H1 (cell line): ENCODE data around the gene CHMP6. TPM values are rescaled to one million over a fixed set of nuclear protein-coding genes. Genes with fewer than 3 reads are reported as not detected.

ENCODE experiments used
- CTCF ChIA-PET: fragments of 300-600 bp; sonication (Branson Sonifier 250); formaldehyde crosslinking; loops from one replicate; lab custom pipeline; 2021; ENCODE audit not compliant: partially characterized antibody; lab: Charles Lee
- POLR2A ChIA-PET: fragments of 300-600 bp; sonication (Branson Sonifier 250); formaldehyde crosslinking; loops from one replicate; lab custom pipeline; 2021; ENCODE audit warnings: inconsistent platforms; ENCODE audit not compliant: partially characterized antibody; lab: Charles Lee
- DNase-seq, 2 experiments: peaks; one replicate each; pipeline versions ENCODE4 v3.0.0 to v3.0.0-alpha.2; 2010 to 2022; ENCODE audit warnings: low spot score in 2 of 2, low read depth in 1 of 2, mixed read lengths in 1 of 2
- FAIRE-seq: peaks from 2 replicates; lab custom pipeline; 2011; peaks lifted over from hg19 to GRCh38; lab: Jason Lieb, UNC
- H2AFZ ChIP-seq: 2 replicates; pipeline ENCODE4 v1.8.1; 2012; ENCODE audit warnings: low read length, inconsistent platforms
- H2AK5ac ChIP-seq: 2 replicates; pipeline ENCODE4 v1.6.1; 2013; ENCODE audit warnings: low read depth, low read length
- H2BK120ac ChIP-seq: replicated peaks from 2 replicates; pipeline ENCODE3; 2013; ENCODE audit warnings: low read depth, low read length, inconsistent platforms
- H2BK12ac ChIP-seq: 2 replicates; pipeline ENCODE4 v1.6.1; 2013; ENCODE audit warnings: low read depth, low read length
- H2BK15ac ChIP-seq: 2 replicates; pipeline ENCODE4 v1.6.1; 2013; ENCODE audit warnings: low read length
- H2BK20ac ChIP-seq: 2 replicates; pipeline ENCODE4 v1.6.1; 2013; ENCODE audit warnings: low read length
- H2BK5ac ChIP-seq: 2 replicates; pipeline ENCODE4 v1.6.1; 2013; ENCODE audit warnings: low read depth, low read length
- H3K14ac ChIP-seq: 2 replicates; pipeline ENCODE4 v1.6.1; 2013; ENCODE audit warnings: inconsistent platforms; ENCODE audit not compliant: insufficient read length
- H3K18ac ChIP-seq: 2 replicates; pipeline ENCODE4 v1.6.1; 2013; ENCODE audit warnings: low read length; ENCODE audit errors: extremely low read depth
- H3K23ac ChIP-seq: 2 replicates; pipeline ENCODE4 v1.6.1; 2013; ENCODE audit warnings: inconsistent platforms; ENCODE audit not compliant: insufficient read length
- H3K23me2 ChIP-seq: 2 replicates; pipeline ENCODE4 v1.6.1; 2013; ENCODE audit warnings: low read depth, low read length
- H3K27ac ChIP-seq: 2 replicates; pipeline ENCODE4 v1.6.1; 2011; ENCODE audit warnings: low read depth, low read length, inconsistent platforms
- H3K27me3 ChIP-seq, 4 experiments: replicated peaks in 1 of 4; 1 replicate in 1 of 4; 2 replicates in 3 of 4; pipeline versions ENCODE4 v1.6.1 to v1.8.1; 2011 to 2013; ENCODE audit warnings: low read length in 3 of 4, mild to moderate bottlenecking in 3 of 4, inconsistent platforms in 2 of 4, mixed read lengths in 2 of 4, moderate library complexity in 1 of 4; ENCODE audit not compliant: control insufficient read depth in 3 of 4, insufficient read depth in 3 of 4; ENCODE audit errors: extremely low read depth in 1 of 4
- H3K36me3 ChIP-seq, 4 experiments: 2 replicates each; pipeline versions ENCODE4 v1.6.1 to v1.8.1; 2011 to 2013; ENCODE audit warnings: mild to moderate bottlenecking in 4 of 4, low read length in 3 of 4, moderate library complexity in 2 of 4, control low read depth in 1 of 4, inconsistent platforms in 1 of 4; ENCODE audit not compliant: insufficient read depth in 4 of 4, control insufficient read depth in 2 of 4
- H3K4ac ChIP-seq: replicated peaks from 2 replicates; pipeline ENCODE3; 2013; ENCODE audit warnings: low read length, low read depth, mixed read lengths, inconsistent platforms; ENCODE audit not compliant: insufficient read length
- H3K4me1 ChIP-seq, 4 experiments: replicated peaks in 1 of 4; 1 replicate in 1 of 4; 2 replicates in 3 of 4; pipeline versions ENCODE4 v1.6.1 to v1.8.1; 2011 to 2013; ENCODE audit warnings: low read length in 3 of 4, inconsistent platforms in 2 of 4, mixed read lengths in 1 of 4; ENCODE audit not compliant: insufficient read depth in 4 of 4, control insufficient read depth in 3 of 4
- H3K4me2 ChIP-seq, 2 experiments: 2 replicates each; pipeline versions ENCODE4 v1.6.1 to v1.8.1; 2011 to 2013; ENCODE audit warnings: low read depth in 2 of 2, low read length in 2 of 2, control low read depth in 1 of 2, inconsistent platforms in 1 of 2, mild to moderate bottlenecking in 1 of 2; ENCODE audit not compliant: insufficient read depth in 1 of 2
- H3K4me3 ChIP-seq, 4 experiments: fragments of 200-600, 300-600 bp in 1 of 4; sonication (generic), shearing (Covaris generic), sonication (Bioruptor Twin) in 1 of 4; 2 replicates each; pipeline versions ENCODE4 v1.5.1 to v1.8.1; 2011 to 2016; ENCODE audit warnings: low read length in 4 of 4, low read depth in 3 of 4, control low read depth in 2 of 4, inconsistent platforms in 2 of 4, mild to moderate bottlenecking in 2 of 4, mixed read lengths in 1 of 4, moderate library complexity in 1 of 4; ENCODE audit not compliant: insufficient read depth in 2 of 4; ENCODE audit errors: extremely low read depth in 1 of 4
- H3K56ac ChIP-seq: replicated peaks from 2 replicates; pipeline ENCODE3; 2013; ENCODE audit warnings: low read depth, mild to moderate bottlenecking, mixed read lengths, low read length, inconsistent platforms; ENCODE audit not compliant: insufficient read length
- H3K79me1 ChIP-seq: 2 replicates; pipeline ENCODE4 v1.6.1; 2013; ENCODE audit warnings: low read depth, low read length, control low read depth
- H3K79me2 ChIP-seq, 2 experiments: 2 replicates each; pipeline versions ENCODE4 v1.6.1 to v1.8.1; 2012 to 2013; ENCODE audit warnings: low read length in 2 of 2, mild to moderate bottlenecking in 2 of 2, inconsistent platforms in 1 of 2; ENCODE audit not compliant: insufficient read depth in 2 of 2, control insufficient read depth in 1 of 2
- H3K9ac ChIP-seq, 4 experiments: replicated peaks in 1 of 4; 1 replicate in 1 of 4; 2 replicates in 3 of 4; pipeline versions ENCODE4 v1.6.1 to v1.8.1; 2011 to 2013; ENCODE audit warnings: low read depth in 3 of 4, low read length in 3 of 4, control low read depth in 2 of 4, mild to moderate bottlenecking in 2 of 4, moderate library complexity in 2 of 4, inconsistent platforms in 1 of 4; ENCODE audit errors: extremely low read depth in 1 of 4
- H3K9me3 ChIP-seq, 2 experiments: 2 replicates each; pipeline versions ENCODE4 v1.6.1 to v1.8.1; 2012 to 2013; ENCODE audit warnings: mild to moderate bottlenecking in 2 of 2, moderate library complexity in 2 of 2, control low read depth in 1 of 2, inconsistent platforms in 1 of 2, low read depth in 1 of 2, low read length in 1 of 2, mixed read lengths in 1 of 2; ENCODE audit not compliant: insufficient read depth in 2 of 2
- H4K20me1 ChIP-seq, 2 experiments: replicated peaks in 1 of 2; 2 replicates each; pipeline versions ENCODE3 to v1.8.1; 2011 to 2013; ENCODE audit warnings: inconsistent platforms in 2 of 2, low read length in 2 of 2, mild to moderate bottlenecking in 1 of 2; ENCODE audit not compliant: insufficient read depth in 2 of 2, control insufficient read depth in 1 of 2
- H4K5ac ChIP-seq: 2 replicates; pipeline ENCODE4 v1.6.1; 2013; ENCODE audit warnings: low read length, low read depth, mixed read lengths, inconsistent platforms; ENCODE audit not compliant: insufficient read length
- H4K8ac ChIP-seq: 2 replicates; pipeline ENCODE4 v1.8.0; 2013; ENCODE audit warnings: mild to moderate bottlenecking, moderate library complexity, low read length, inconsistent platforms; ENCODE audit not compliant: insufficient read depth; ENCODE audit errors: extremely low read depth
- H4K91ac ChIP-seq: replicated peaks from 2 replicates; pipeline ENCODE3; 2013; ENCODE audit warnings: low read length, mixed read lengths, inconsistent platforms; ENCODE audit not compliant: insufficient read length
- CBX5 ChIP-seq: fragments of 300-800, 300-1000 bp; sonication (generic); IDR thresholded peaks from 2 replicates; pipeline ENCODE4 v1.7.1; 2016; ENCODE audit warnings: antibody characterized with exemption, low read length, low read depth
- CHD1 ChIP-seq: IDR thresholded peaks from 2 replicates; pipeline ENCODE4 v1.6.1; 2012; ENCODE audit warnings: low read depth, low read length, improper control_type of control experiment
- EGR1 ChIP-seq: IDR thresholded peaks from 2 replicates; pipeline ENCODE4 v1.6.1; 2011; ENCODE audit warnings: low read depth, low read length, borderline replicate concordance
- EP300 ChIP-seq, 2 experiments: IDR thresholded peaks; 1 replicate in 1 of 2; 2 replicates in 1 of 2; pipeline ENCODE4 v1.6.1; 2011 to 2012; ENCODE audit warnings: low read depth in 2 of 2, low read length in 2 of 2, mild to moderate bottlenecking in 2 of 2, borderline replicate concordance in 1 of 2, inconsistent platforms in 1 of 2, moderate library complexity in 1 of 2
- GABPA ChIP-seq: IDR thresholded peaks from 2 replicates; pipeline ENCODE4 v1.6.1; 2011; ENCODE audit warnings: mild to moderate bottlenecking, low read length, moderate library complexity, borderline replicate concordance; ENCODE audit not compliant: insufficient read depth
- JUN ChIP-seq: IDR thresholded peaks from 2 replicates; pipeline ENCODE4 v1.6.1; 2011; ENCODE audit warnings: low read depth, mild to moderate bottlenecking, improper control_type of control experiment, low read length
- JUND ChIP-seq: IDR thresholded peaks from 2 replicates; pipeline ENCODE4 v1.6.1; 2011; ENCODE audit warnings: mild to moderate bottlenecking, improper control_type of control experiment, low read length
- KDM4A ChIP-seq: IDR thresholded peaks from one replicate; pipeline ENCODE4 v1.7.1; 2012; ENCODE audit warnings: low read depth, mild to moderate bottlenecking, moderate library complexity, low read length, inconsistent platforms; ENCODE audit not compliant: severe bottlenecking
- PHF8 ChIP-seq: fragments of 200-600 bp; sonication (generic); conservative IDR thresholded peaks from 2 replicates; pipeline ENCODE4 v1.7.1; 2012; ENCODE audit warnings: low read depth, mild to moderate bottlenecking, inconsistent platforms, low read length, moderate library complexity
- SIRT6 ChIP-seq: IDR thresholded peaks from one replicate; pipeline ENCODE4 v1.7.1; 2012; ENCODE audit warnings: low read length, inconsistent platforms
- SP2 ChIP-seq: IDR thresholded peaks from 2 replicates; pipeline ENCODE4 v1.6.1; 2012; ENCODE audit warnings: mild to moderate bottlenecking, low read length, inconsistent platforms
- TAF1 ChIP-seq: IDR thresholded peaks from 2 replicates; pipeline ENCODE4 v1.6.1; 2011; ENCODE audit warnings: mild to moderate bottlenecking, low read depth, low read length
- WGBS, 2 experiments: shearing (Covaris generic) in 1 of 2; methylation state at CpG; one replicate each; pipeline versions ENCODE4 v1.1.6 to v1.1.7; 2013 to 2015; ENCODE audit warnings: low lambda C conversion rate in 2 of 2, mixed read lengths in 2 of 2, inconsistent platforms in 1 of 2, low coverage in 1 of 2, missing lambda C conversion rate in 1 of 2; ENCODE audit not compliant: insufficient replicate concordance in 2 of 2, insufficient coverage in 1 of 2, insufficient read length in 1 of 2; ENCODE audit errors: extremely low coverage in 1 of 2, missing lambda C conversion rate in 1 of 2; 5-methylcytosine and 5-hydroxymethylcytosine counted together
- polyA plus RNA-seq, 7 experiments: library from polyadenylated mRNA; depleted of rRNA in 3 of 7; stranded (reverse) in 5 of 7; unstranded in 2 of 7; fragments of >200 nt in 5 of 7; fragments of 200-250 nt in 2 of 7; gene quantifications; 1 replicate in 5 of 7; 2 replicates in 1 of 7; 4 replicates in 1 of 7; pipeline versions ENCODE4 v1.2.1 to v1.2.3, GENCODE V29; 2011 to 2013; ENCODE audit warnings: missing spikeins in 2 of 7, mixed read lengths in 2 of 7
- total RNA-seq: library from RNA; stranded (reverse); fragmentation: NEBNext Ultra II Directional; extraction: Animal tissue kit (Norgen Biotek cat#: 25700); gene quantifications from 2 replicates; pipeline ENCODE4 v1.2.1, GENCODE V29; 2021

CHMP6 gene
- total and polyA plus RNA-seq, 2 of the 8 experiments (the other 6 are each of a cell fraction or from before 2014, with no cell fraction given) = 15.7 to 24.3 TPM

- Histone ChIP-seq H2BK120ac (no peak overlapping the region), H3K23ac (no peak overlapping the region), H3K79me1 (peaks cover 16% of the 10 kb centered on the region), H3K14ac (no peak overlapping the region), H3K4me2 (no peak overlapping the region), H4K91ac (no peak overlapping the region), H3K18ac (no peak overlapping the region), H3K36me3 (no peaks in the 10 kb centered on the region), H3K9ac (no peak overlapping the region), H3K27me3 (peaks cover 0 to 6% (median 0%) of the 10 kb centered on the region in 4 experiments; a peak in 3 of 7 replicates), H2AK5ac (no peak overlapping the region), H3K4ac (no peak overlapping the region), H3K23me2 (peaks cover 4% of the 10 kb centered on the region; the same call in 1 of the 2 replicates), H3K9me3 (no peaks in the 10 kb centered on the region), H4K20me1 (peaks cover 7 to 36% of the 10 kb centered on the region in 2 experiments), H3K27ac (no peak overlapping the region), H2AFZ (no peak overlapping the region), H3K4me3 (no peak overlapping the region), H4K8ac (no peak overlapping the region; the same call in 1 of the 2 replicates), H3K79me2 (peaks cover 0 to 46% of the 10 kb centered on the region in 2 experiments; a peak in 2 of 4 replicates), H2BK5ac (no peak overlapping the region), H3K4me1 (peaks cover 0 to 19% (median 6%) of the 10 kb centered on the region in 4 experiments; a peak in 6 of 7 replicates), H4K5ac (no peak overlapping the region), H2BK15ac (no peak overlapping the region), H2BK12ac (no peak overlapping the region), H2BK20ac (no peak overlapping the region), H3K56ac (no peak overlapping the region)
- ChIA-PET POLR2A (interaction anchor here (0.6 to 1.5 kb wide), 3 partner anchors 11 to 336 kb away, joined by 3 to 4 read pairs (median 3); no protein-coding TSS in a partner anchor), CTCF (interaction anchor here (0.6 to 15.3 kb wide), 18 partner anchors 9 to 57 kb away, joined by 3 to 103 read pairs (median 5); no protein-coding TSS in a partner anchor)
- no peak for DNase-seq
- WGBS, 2 experiments = 84% methylated on average over 28 of the region's 28 CpGs; no CpG with 5 or more reads in 1 of the 2 experiments
- no peak for FAIRE-seq
- TF ChIP-seq CBX5 (no peak), GABPA (no peak), JUND (no peak), CHD1 (no peak), KDM4A (no peak), SIRT6 (no peak), EGR1 (no peak), SP2 (no peak), JUN (no peak), EP300 (IDR thresholded peaks at IDR 0.05; ENCODE audit: borderline replicate concordance in 1 of 2, low read depth in 2 of 2, low read length in 2 of 2) (no peak), PHF8 (no peak), TAF1 (no peak)
Measured at GRCh38 chr17:81039854-81040758, 48.5 kb downstream of the CHMP6 start.
